Chondrocyte (in vitro differentiated cells): Measurements from ENCODE around the gene SHC3. TPM values are rescaled to one million over a fixed set of nuclear protein-coding genes. Genes with fewer than 3 reads are reported as not detected.

Source experiments
- DNase-seq: peaks from one replicate; pipeline ENCODE4 v3.0.0; 2021; ENCODE audit warnings: mixed read lengths, low spot score
- H3K27ac Mint-ChIP-seq: one replicate; pipeline ENCODE4 v1.8.0; 2021; ENCODE audit warnings: mild to moderate bottlenecking, moderate library complexity, mixed read lengths; ENCODE audit not compliant: unreplicated experiment
- H3K27me3 Mint-ChIP-seq: 2 replicates; pipeline ENCODE4 v1.8.0; 2021; ENCODE audit warnings: low read depth, mixed read lengths
- H3K36me3 Mint-ChIP-seq: 2 replicates; pipeline ENCODE4 v1.8.0; 2021; ENCODE audit warnings: low read depth, mixed read lengths
- H3K4me1 Mint-ChIP-seq: 2 replicates; pipeline ENCODE4 v1.8.0; 2021; ENCODE audit warnings: low read depth, mild to moderate bottlenecking, mixed read lengths
- H3K4me3 Mint-ChIP-seq: one replicate; pipeline ENCODE4 v1.8.0; 2021; ENCODE audit warnings: mild to moderate bottlenecking, moderate library complexity, mixed read lengths; ENCODE audit not compliant: unreplicated experiment
- H3K9me3 Mint-ChIP-seq: 2 replicates; pipeline ENCODE4 v1.8.0; 2021; ENCODE audit warnings: low read depth, mixed read lengths
- total RNA-seq: library from RNA; stranded (reverse); gene quantifications from 3 replicates; pipeline ENCODE4 v1.2.1, GENCODE V29; 2021
- TF ChIP-seq, protein P1 (sequence below): fragments of 200-600 bp; sonication (generic); IDR thresholded peaks from 2 replicates; pipeline ENCODE4 v1.5.0; 2021; ENCODE audit warnings: antibody characterized with exemption, mild to moderate bottlenecking, moderate library complexity

The SHC3 gene
- total RNA-seq, 1 donor from 2014 or later = 0.30 TPM

DNA sequence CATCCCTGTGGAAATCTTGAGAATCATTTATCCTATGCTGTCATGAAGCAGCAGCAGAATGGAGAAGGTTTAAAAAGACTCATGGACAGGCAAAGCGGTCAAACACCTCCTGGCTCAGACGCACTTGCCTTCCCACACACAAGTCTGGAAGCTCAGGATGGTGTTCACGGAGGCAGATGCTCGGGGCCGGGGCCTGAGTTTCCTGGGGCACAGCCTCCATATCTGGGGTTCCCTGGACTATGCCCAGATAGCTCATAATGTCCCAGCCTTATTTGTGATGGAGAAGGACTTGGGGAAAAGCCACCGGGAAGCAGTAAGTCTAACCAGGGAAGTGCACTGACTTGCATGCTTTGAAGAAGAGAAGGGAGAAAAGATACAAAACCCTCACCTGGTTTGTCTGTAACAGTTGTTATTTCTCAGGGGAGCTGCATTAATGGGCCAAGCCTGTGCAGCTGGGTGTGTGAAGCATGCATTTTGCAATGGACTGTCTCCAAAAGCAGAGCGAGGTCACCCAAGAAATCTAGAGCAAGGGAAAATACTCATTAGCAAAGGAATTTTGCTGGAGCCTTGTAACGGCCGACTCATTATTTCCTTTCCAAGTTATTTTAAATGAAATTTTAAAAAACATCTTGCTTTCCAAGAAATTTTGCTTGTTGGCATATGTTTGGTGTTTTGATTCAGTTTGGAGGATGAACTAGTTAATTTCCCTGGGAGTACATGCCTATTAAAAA lies 184.0 kb downstream of the SHC3 start:
- TF ChIP-seq, protein P1, sequence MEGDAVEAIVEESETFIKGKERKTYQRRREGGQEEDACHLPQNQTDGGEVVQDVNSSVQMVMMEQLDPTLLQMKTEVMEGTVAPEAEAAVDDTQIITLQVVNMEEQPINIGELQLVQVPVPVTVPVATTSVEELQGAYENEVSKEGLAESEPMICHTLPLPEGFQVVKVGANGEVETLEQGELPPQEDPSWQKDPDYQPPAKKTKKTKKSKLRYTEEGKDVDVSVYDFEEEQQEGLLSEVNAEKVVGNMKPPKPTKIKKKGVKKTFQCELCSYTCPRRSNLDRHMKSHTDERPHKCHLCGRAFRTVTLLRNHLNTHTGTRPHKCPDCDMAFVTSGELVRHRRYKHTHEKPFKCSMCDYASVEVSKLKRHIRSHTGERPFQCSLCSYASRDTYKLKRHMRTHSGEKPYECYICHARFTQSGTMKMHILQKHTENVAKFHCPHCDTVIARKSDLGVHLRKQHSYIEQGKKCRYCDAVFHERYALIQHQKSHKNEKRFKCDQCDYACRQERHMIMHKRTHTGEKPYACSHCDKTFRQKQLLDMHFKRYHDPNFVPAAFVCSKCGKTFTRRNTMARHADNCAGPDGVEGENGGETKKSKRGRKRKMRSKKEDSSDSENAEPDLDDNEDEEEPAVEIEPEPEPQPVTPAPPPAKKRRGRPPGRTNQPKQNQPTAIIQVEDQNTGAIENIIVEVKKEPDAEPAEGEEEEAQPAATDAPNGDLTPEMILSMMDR = no peak
- Mint-ChIP-seq H3K4me1 (peaks cover 30% of the 10 kb centered on the region), H3K36me3 (no peaks in the 10 kb centered on the region), H3K4me3 (no peak overlapping the region), H3K9me3 (no peaks in the 10 kb centered on the region), H3K27me3 (peaks cover 7% of the 10 kb centered on the region), H3K27ac (no peak overlapping the region)
- DNase-seq = no peak

DNA sequence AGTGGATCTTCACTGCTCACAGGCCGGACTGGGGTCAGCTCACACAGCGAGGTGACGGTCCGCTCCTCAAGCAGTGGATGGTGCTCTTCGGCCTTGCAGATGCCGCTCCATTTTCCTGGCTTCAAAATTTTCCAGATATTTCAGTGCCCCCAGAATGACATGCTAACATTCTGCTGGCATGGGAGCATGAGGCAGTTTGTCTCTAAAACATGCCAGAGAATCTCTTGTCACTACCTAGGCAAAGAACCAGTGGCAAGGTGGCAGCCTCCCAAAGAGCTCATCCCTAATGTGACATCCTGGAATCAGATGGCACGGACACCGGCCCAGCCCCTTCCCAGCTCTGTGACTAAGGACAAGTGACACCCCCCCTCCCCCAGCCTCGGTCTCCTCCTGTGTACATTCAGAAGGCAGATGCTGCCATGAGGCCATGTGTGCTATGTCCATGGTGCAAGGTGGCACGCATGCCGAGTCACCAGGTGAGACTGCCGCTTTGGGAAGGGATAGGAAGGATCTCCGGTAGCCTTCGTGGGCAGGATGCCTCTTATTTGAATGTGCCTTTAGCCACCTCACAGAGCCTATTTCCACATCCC lies 184.7 kb downstream of the SHC3 start:
- TF ChIP-seq, protein P1 = no peak
- no peak overlapping the region for H3K27ac Mint-ChIP-seq
- H3K27me3 Mint-ChIP-seq = peaks cover 7% of the 10 kb centered on the region
- no peak overlapping the region for H3K4me3 Mint-ChIP-seq
- DNase-seq = no peak
- peaks cover 34% of the 10 kb centered on the region for H3K4me1 Mint-ChIP-seq
- H3K9me3 Mint-ChIP-seq = no peaks in the 10 kb centered on the region
- no peaks in the 10 kb centered on the region for H3K36me3 Mint-ChIP-seq

DNA sequence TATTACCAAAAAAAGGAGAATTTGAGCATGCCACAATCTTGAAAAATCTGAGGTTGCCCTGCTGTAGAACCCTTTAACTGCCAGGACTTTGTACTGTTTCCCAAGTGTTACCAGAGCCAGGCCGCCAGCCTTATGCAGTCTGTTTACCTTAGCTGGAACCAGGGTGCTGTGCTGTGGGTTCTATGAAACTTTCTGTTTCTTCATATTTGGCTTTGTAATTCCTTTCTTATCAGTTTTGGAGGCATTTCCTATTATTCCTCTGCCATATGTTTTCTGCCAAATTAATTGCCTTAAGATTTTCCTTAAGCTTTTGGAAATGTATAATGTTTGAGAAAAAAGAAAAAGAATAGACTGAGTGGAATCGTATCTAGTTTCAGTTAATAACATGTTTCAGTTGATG lies 185.3 kb downstream of the SHC3 start:
- Mint-ChIP-seq H3K9me3 (no peaks in the 10 kb centered on the region), H3K4me1 (peaks cover 28% of the 10 kb centered on the region), H3K36me3 (no peaks in the 10 kb centered on the region), H3K4me3 (no peak overlapping the region), H3K27ac (no peak overlapping the region), H3K27me3 (peaks cover 7% of the 10 kb centered on the region)
- TF ChIP-seq, protein P1 = no peak
- no peak for DNase-seq

DNA sequence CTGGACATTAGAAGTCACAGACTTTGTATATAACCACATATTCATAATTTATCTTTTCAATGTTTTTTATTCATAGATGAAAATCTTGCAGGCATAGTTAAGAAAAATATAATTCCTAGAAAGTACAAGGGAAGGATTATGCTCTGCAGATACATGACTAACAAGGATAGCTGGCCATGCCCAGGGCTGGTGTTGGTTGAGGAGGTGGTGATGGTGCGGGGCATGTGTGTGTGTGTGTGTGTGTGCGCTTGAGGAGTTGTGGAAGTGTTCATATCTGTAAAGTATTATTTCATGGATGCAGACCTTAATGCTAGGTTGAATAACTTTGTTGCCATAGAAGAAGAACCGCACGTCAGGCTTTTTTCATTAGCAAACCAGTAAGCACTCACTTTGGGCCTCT lies 186.1 kb downstream of the SHC3 start:
- Mint-ChIP-seq H3K27me3 (peaks cover 8% of the 10 kb centered on the region), H3K36me3 (no peaks in the 10 kb centered on the region), H3K4me1 (peaks cover 27% of the 10 kb centered on the region), H3K9me3 (peaks cover under 1% of the 10 kb centered on the region), H3K27ac (no peak overlapping the region), H3K4me3 (peak overlapping the region; percentile 78)
- no peak for DNase-seq
- TF ChIP-seq, protein P1 = no peak

DNA sequence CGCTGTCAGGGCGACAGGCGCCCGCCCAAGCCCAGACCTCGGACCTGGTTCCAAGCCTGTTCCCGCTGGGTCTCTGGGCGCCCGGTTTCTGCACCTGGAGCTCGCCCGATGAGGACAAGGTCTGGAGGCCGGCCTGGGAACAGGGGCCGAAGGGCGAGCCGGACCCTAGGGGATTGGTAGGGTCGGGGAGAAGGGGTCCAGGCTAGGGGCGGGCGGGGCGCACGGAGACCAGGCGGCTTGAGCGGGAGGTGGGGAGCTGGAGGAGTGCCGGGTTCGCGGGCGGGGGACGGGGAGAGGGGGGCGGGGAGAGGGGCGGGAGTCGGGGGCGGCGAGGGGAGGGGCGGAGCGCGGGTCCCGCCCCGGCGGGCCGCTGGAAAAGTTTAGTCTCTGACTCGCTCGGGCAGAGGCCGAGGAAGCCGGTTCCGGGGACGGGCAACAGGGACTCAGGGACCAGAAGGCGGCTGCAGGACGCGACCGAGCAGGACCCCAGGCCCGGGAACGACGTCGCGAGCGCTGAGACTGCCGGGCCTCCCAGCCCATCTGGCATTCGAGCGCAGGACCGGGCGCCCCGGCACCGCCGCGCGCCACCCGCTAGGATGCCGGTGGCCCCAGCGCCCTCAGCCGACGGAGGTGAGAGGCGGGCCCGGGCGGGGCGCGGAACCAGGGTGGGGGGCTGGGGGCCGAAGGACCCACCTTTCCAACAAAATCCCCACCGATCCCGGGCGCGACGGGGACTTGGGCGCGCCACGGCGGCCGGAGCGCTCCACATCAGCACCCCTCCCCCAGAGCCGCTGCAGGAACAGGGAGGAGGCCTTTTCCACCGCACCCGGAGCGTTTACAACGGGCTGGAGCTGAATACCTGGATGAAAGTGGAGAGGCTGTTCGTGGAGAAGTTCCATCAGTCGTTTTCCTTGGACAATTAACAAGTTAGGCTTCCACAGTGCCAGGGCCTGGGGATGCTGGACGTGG lies 187.3 kb downstream of the SHC3 start, which contains the start of gene S1PR3:
S1PR3 (plus strand) TSS at position 403 of the 969 bp plus-strand sequence. CDS start 9,733 bp downstream, outside the sequence.
- H3K4me3 Mint-ChIP-seq = peak within 1 kb of the TSS; percentile 78

More for the DNA sequence above, 187.3 kb downstream of the SHC3 start, which contains the start of gene S1PR3:
- peaks cover 10% of the 10 kb centered on the region for H3K27me3 Mint-ChIP-seq
- peaks cover 3% of the 10 kb centered on the region for H3K9me3 Mint-ChIP-seq
- TF ChIP-seq, protein P1 = peak; percentile 62
- no peak for DNase-seq
- no peaks in the 10 kb centered on the region for H3K36me3 Mint-ChIP-seq
- no peak within 1 kb of the TSS for H3K27ac Mint-ChIP-seq
- peaks cover 27% of the 10 kb centered on the region for H3K4me1 Mint-ChIP-seq
